Gastroesophageal sphincter (tissue), 4 donors: ENCODE data around the gene GOLIM4. TPM values are rescaled to one million over a fixed set of nuclear protein-coding genes. Genes with fewer than 3 reads are reported as not detected.

Source experiments
- ATAC-seq: fragments of 150-250 bp; one replicate; pipeline ENCODE4 v1.9.1; 2016; ENCODE audit warnings: mild to moderate bottlenecking, moderate library complexity
- H3K27ac ChIP-seq, 4 donors: fragments of 200-600 bp; sonication (generic) in 3 of 4; 1 replicate in 3 of 4; 2 replicates in 1 of 4; pipeline ENCODE4 v1.5.1; 2016 to 2019
- H3K27me3 ChIP-seq: fragments of 200-600 bp; sonication (generic); one replicate; pipeline ENCODE4 v1.5.1; 2019
- H3K36me3 ChIP-seq, 2 donors: fragments of 200-600 bp; sonication (generic); one replicate each; pipeline ENCODE4 v1.5.1; 2019; ENCODE audit warnings: control low read depth in 1 of 2
- H3K4me1 ChIP-seq, 3 donors: fragments of 200-600 bp; sonication (generic); 1 replicate in 2 of 3; 2 replicates in 1 of 3; pipeline ENCODE4 v1.5.1; 2016 to 2019; ENCODE audit warnings: control low read depth in 2 of 3
- H3K4me3 ChIP-seq, 2 donors: fragments of 200-600 bp; sonication (generic); one replicate each; pipeline ENCODE4 v1.5.1; 2019; ENCODE audit warnings: mild to moderate bottlenecking in 1 of 2, moderate library complexity in 1 of 2
- H3K9me3 ChIP-seq, 3 donors: fragments of 200-600 bp; sonication (generic); one replicate each; pipeline ENCODE4 v1.5.1; 2017 to 2019; ENCODE audit warnings: control low read depth in 2 of 3
- EP300 ChIP-seq: sonication (generic); formaldehyde crosslinking; IDR thresholded peaks from one replicate; pipeline ENCODE4 v1.6.1; 2017; ENCODE audit warnings: antibody characterized with exemption, mild to moderate bottlenecking
- POLR2A ChIP-seq, 2 donors: fragments of 450-650 bp; IDR thresholded peaks; one replicate each; pipeline ENCODE4 v1.6.1; 2017; ENCODE audit warnings: antibody characterized with exemption in 2 of 2, mild to moderate bottlenecking in 2 of 2, moderate library complexity in 1 of 2
- POLR2AphosphoS5 ChIP-seq: sonication (generic); formaldehyde crosslinking; IDR thresholded peaks from one replicate; pipeline ENCODE4 v1.6.1; 2017; ENCODE audit warnings: antibody characterized with exemption
- WGBS, 2 donors: methylation state at CpG; one replicate each; pipeline ENCODE4 v1.1.5; 2018; ENCODE audit warnings: low coverage in 1 of 2; 5-methylcytosine and 5-hydroxymethylcytosine counted together
- total RNA-seq, 4 donors: library from RNA; depleted of rRNA; stranded (reverse); fragments of >200 nt; gene quantifications; one replicate each; pipeline ENCODE4 v1.1.0, GENCODE V29; 2016
- TF ChIP-seq, protein P1 (sequence below), 4 experiments: fragments of 200-600 bp in 2 of 4; fragments of 450-650 bp in 2 of 4; sonication (generic) in 1 of 4; IDR thresholded peaks; one replicate each; pipeline ENCODE4 v1.5.1; 2017 to 2019; ENCODE audit warnings: antibody characterized with exemption in 4 of 4, mild to moderate bottlenecking in 2 of 4, moderate library complexity in 2 of 4

The GOLIM4 gene
- total RNA-seq, 4 donors from 2014 or later, result 41.8 to 49.3 (median 47.8) TPM

DNA sequence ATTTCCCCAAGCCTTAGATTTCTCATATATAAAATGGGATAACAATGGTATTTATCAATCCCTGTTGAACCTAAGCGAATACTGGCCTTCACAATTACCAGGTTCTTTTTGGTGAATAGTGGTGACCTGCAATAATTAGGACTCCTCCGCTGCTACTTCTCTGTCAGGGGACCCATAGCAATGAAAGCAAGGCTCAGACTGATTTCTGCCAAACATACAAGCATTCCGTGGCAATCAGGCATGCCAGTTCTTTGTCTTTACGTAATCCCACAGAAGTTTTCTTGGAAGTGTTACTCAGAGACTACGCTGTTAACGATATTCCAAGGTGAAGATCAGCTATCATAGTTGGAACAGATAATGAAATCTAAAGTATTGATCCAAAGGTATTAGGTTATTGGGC is 105.7 kb downstream of the GOLIM4 start:
- Histone ChIP-seq H3K9me3 (no peaks in the 10 kb centered on the region), H3K27ac (no peak overlapping the region), H3K36me3 (no peaks in the 10 kb centered on the region), H3K4me1 (no peaks in the 10 kb centered on the region), H3K27me3 (no peaks in the 10 kb centered on the region), H3K4me3 (no peak overlapping the region)
- 76 to 82% methylated on average over 4 to 6 of the region's 6 CpGs for WGBS, 2 donors
- ATAC-seq, result no peak
- TF ChIP-seq POLR2AphosphoS5 (no peak), EP300 (no peak), POLR2A (IDR thresholded peaks at IDR 0.05) (no peak)
- TF ChIP-seq, protein P1, sequence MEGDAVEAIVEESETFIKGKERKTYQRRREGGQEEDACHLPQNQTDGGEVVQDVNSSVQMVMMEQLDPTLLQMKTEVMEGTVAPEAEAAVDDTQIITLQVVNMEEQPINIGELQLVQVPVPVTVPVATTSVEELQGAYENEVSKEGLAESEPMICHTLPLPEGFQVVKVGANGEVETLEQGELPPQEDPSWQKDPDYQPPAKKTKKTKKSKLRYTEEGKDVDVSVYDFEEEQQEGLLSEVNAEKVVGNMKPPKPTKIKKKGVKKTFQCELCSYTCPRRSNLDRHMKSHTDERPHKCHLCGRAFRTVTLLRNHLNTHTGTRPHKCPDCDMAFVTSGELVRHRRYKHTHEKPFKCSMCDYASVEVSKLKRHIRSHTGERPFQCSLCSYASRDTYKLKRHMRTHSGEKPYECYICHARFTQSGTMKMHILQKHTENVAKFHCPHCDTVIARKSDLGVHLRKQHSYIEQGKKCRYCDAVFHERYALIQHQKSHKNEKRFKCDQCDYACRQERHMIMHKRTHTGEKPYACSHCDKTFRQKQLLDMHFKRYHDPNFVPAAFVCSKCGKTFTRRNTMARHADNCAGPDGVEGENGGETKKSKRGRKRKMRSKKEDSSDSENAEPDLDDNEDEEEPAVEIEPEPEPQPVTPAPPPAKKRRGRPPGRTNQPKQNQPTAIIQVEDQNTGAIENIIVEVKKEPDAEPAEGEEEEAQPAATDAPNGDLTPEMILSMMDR (IDR thresholded peaks at IDR 0.05), result no peak

DNA sequence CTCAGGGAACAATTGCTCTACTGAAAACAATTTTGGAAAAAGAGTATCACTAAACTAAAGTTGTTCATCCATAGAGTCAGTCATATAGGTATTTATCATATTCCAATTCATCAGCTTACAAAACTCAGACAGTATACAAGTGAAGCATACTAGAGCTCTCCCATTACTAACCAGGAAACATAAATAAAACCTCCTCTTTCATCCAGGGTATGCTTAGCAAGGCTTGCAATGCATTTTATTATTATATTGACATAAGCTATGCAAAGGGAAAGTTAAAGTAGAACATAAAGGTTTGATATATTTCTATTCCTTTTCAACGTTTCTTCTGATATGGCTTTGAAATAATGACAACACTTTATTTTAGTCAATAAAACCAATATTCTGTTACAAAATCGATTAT is 106.7 kb downstream of the GOLIM4 start:
- TF ChIP-seq POLR2AphosphoS5, result no peak
- no peak for TF ChIP-seq EP300
- TF ChIP-seq POLR2A (IDR thresholded peaks at IDR 0.05), result no peak
- TF ChIP-seq, protein P1 (IDR thresholded peaks at IDR 0.05), result no peak
- Histone ChIP-seq H3K27me3 (no peaks in the 10 kb centered on the region), H3K4me3 (no peak overlapping the region), H3K9me3 (no peaks in the 10 kb centered on the region), H3K27ac (no peak overlapping the region), H3K4me1 (no peaks in the 10 kb centered on the region), H3K36me3 (no peaks in the 10 kb centered on the region)
- 24 to 27% methylated on average over 2 of the region's 2 CpGs for WGBS, 2 donors
- ATAC-seq, result no peak

DNA sequence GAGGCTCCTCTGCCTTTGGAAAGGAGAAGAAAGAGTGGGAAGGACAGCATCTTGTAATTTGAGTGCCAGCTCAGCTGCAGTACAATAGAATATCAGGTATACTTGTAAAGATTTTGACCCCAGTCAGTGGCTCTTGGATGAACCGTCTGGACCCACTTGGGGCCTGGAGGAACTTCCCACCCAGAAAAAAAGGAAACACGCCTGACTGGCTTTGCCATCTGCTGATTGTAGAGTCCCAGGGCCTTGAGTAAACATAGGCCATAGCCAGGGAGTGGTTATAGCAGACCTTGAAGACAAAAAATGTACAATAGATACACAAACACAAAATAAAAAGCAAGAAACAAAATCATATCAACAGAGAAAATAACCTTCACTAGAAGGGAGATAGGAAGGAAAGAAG is 112.1 kb downstream of the GOLIM4 start:
- WGBS, 2 donors, result 79% methylated on average over 2 of the region's 2 CpGs; no CpG with 5 or more reads in 1 of the 2 donors
- no peaks in the 10 kb centered on the region for H3K4me1 ChIP-seq

DNA sequence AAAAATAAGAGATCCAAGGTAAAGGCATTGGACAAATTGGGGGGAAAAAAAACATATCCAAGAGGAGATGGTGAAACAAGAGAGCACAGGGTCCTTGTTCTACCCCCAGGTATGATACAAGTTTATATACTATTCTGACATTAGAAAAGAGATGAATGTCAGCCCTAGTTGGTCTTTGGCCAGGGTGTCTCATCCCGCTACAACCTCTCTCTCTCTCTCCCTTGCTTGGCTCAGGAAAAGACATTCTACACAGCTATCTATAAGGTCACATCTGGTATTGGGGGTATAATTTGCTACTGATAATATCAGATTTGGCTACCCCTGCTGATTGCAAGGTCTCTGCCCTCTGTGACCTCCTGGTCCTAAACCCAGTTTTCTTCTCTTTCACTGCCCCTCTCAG is 117.2 kb downstream of the GOLIM4 start:
- no peak overlapping the region for H3K27ac ChIP-seq
- no peak for ATAC-seq
- no peaks in the 10 kb centered on the region for H3K9me3 ChIP-seq
- no peaks in the 10 kb centered on the region for H3K4me1 ChIP-seq
- H3K36me3 ChIP-seq, result no peaks in the 10 kb centered on the region
- no peaks in the 10 kb centered on the region for H3K27me3 ChIP-seq
- no peak overlapping the region for H3K4me3 ChIP-seq
- no peak for TF ChIP-seq EP300
- TF ChIP-seq POLR2A (IDR thresholded peaks at IDR 0.05), result no peak
- TF ChIP-seq POLR2AphosphoS5, result no peak
- TF ChIP-seq, protein P1 (IDR thresholded peaks at IDR 0.05), result no peak
- 89% methylated on average over 1 of the region's 1 CpG; no CpG with 5 or more reads in 1 of the 2 donors for WGBS, 2 donors

More for the DNA sequence above, 112.1 kb downstream of the GOLIM4 start:
- TF ChIP-seq, protein P1 (IDR thresholded peaks at IDR 0.05), result no peak
- Histone ChIP-seq H3K4me3 (no peak overlapping the region), H3K9me3 (no peaks in the 10 kb centered on the region), H3K36me3 (no peaks in the 10 kb centered on the region), H3K27ac (no peak overlapping the region), H3K27me3 (no peaks in the 10 kb centered on the region)
- ATAC-seq, result no peak

DNA sequence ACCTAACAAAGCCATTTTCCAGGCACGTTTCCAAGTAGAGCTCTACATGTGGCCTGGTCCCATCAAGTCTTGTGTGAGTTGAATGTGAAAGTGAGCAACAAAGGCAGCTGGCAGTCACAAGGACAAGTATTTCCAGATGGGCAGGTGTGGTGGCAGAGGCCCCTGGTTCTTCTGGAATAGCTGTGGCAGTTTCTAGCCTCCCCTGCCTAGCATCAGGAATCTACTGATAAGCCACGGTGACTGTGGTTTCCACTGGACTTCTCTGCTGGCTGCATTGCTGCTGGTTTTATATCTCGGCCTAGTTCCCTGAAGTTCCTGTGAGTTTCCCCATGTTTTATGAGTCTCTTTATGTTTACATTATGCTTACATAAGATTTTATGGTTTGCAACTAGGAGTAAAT is 117.7 kb downstream of the GOLIM4 start:
- no peak for ATAC-seq
- H3K36me3 ChIP-seq, result no peaks in the 10 kb centered on the region
- H3K4me3 ChIP-seq, result no peak overlapping the region
- no peaks in the 10 kb centered on the region for H3K9me3 ChIP-seq
- WGBS, 2 donors, result 86 to 88% methylated on average over 2 of the region's 3 CpGs
- H3K27me3 ChIP-seq, result no peaks in the 10 kb centered on the region
- TF ChIP-seq POLR2A (IDR thresholded peaks at IDR 0.05) (no peak), EP300 (no peak), POLR2AphosphoS5 (no peak)
- TF ChIP-seq, protein P1 (IDR thresholded peaks at IDR 0.05), result no peak
- H3K4me1 ChIP-seq, result no peaks in the 10 kb centered on the region
- no peak overlapping the region for H3K27ac ChIP-seq
